ENCODE measurements around the gene PARVG. TPM values are rescaled to one million over a fixed set of nuclear protein-coding genes. Genes with fewer than 3 reads are reported as not detected.

PARVG gene
- total RNA-seq, 1 donor from 2014 or later: 3.1 TPM

GRCh38 chr22:44190381-44190976 is 9.8 kb downstream of the PARVG start:
- intact Hi-C loops (cut with DNase I): no loop called here
- no peak for ATAC-seq
- DNase-seq (ENCODE audit: missing footprints): no peak

GRCh38 chr22:44191036-44191454 is 10.3 kb downstream of the PARVG start:
- no peak for ATAC-seq
- DNase-seq (ENCODE audit: missing footprints): no peak
- intact Hi-C loops (cut with DNase I): no loop called here

- intact Hi-C loops (cut with DNase I): no loop called here
- peak; percentile 28 for ATAC-seq
- DNase-seq (ENCODE audit: missing footprints): peak; percentile 81
Observed at GRCh38 chr22:44192098-44192815, 11.5 kb downstream of the PARVG start.

GRCh38 chr22:44192816-44193534 is 12.2 kb downstream of the PARVG start:
- intact Hi-C loops (cut with DNase I): no loop called here
- ATAC-seq: no peak

GRCh38 chr22:44193535-44193891 is 12.8 kb downstream of the PARVG start:
- DNase-seq (ENCODE audit: missing footprints): no peak
- no peak for ATAC-seq

More at GRCh38 chr22:44192816-44193534, 12.2 kb downstream of the PARVG start:
- no peak for DNase-seq (ENCODE audit: missing footprints)

GRCh38 chr22:44194569-44194968 is 13.8 kb downstream of the PARVG start:
- intact Hi-C loops (cut with DNase I): no loop called here
- ATAC-seq (no peak), DNase-seq (ENCODE audit: missing footprints) (no peak)

More at GRCh38 chr22:44193535-44193891, 12.8 kb downstream of the PARVG start:
- intact Hi-C loops (cut with DNase I): no loop called here

- ATAC-seq (no peak), DNase-seq (ENCODE audit: missing footprints) (peak; percentile 32)
- intact Hi-C loops (cut with DNase I): no loop called here
Observed at GRCh38 chr22:44195189-44195871, 14.6 kb downstream of the PARVG start.

- intact Hi-C loops (cut with DNase I): no loop called here
- DNase-seq (ENCODE audit: missing footprints): peak; percentile 42
- no peak for ATAC-seq
Observed at GRCh38 chr22:44196241-44196640, 15.5 kb downstream of the PARVG start.

GRCh38 chr22:44196731-44197131 is 16.0 kb downstream of the PARVG start:
- intact Hi-C loops (cut with DNase I): no loop called here
- DNase-seq (ENCODE audit: missing footprints) (peak; percentile 37), ATAC-seq (no peak)

GRCh38 chr22:44197271-44197670 is 16.5 kb downstream of the PARVG start:
- intact Hi-C loops (cut with DNase I): no loop called here
- ATAC-seq: no peak

GRCh38 chr22:44199164-44199563 is 18.4 kb downstream of the PARVG start:
- DNase-seq (ENCODE audit: missing footprints): no peak
- intact Hi-C loops (cut with DNase I): no loop called here
- ATAC-seq: no peak

More at GRCh38 chr22:44197271-44197670, 16.5 kb downstream of the PARVG start:
- peak; percentile 6 for DNase-seq (ENCODE audit: missing footprints)

- no peak for ATAC-seq
- intact Hi-C loops (cut with DNase I): no loop called here
- peak; percentile 51 for DNase-seq (ENCODE audit: missing footprints)
Observed at GRCh38 chr22:44199866-44200265, 19.1 kb downstream of the PARVG start.

GRCh38 chr22:44200451-44200850 is 19.7 kb downstream of the PARVG start:
- DNase-seq (ENCODE audit: missing footprints) (peak; percentile 53), ATAC-seq (no peak)
- intact Hi-C loops (cut with DNase I): no loop called here

GRCh38 chr22:44200855-44201550 is 20.3 kb downstream of the PARVG start:
- ATAC-seq: no peak
- peak; percentile 57 for DNase-seq (ENCODE audit: missing footprints)
- intact Hi-C loops (cut with DNase I): no loop called here

- ATAC-seq: peak; percentile 38
- DNase-seq (ENCODE audit: missing footprints): peak; percentile 56
- intact Hi-C loops (cut with DNase I): no loop called here
Observed at GRCh38 chr22:44201665-44202064, 20.9 kb downstream of the PARVG start.

GRCh38 chr22:44202261-44202789 is 21.6 kb downstream of the PARVG start:
- DNase-seq (ENCODE audit: missing footprints) (peak; percentile 32), ATAC-seq (no peak)
- intact Hi-C loops (cut with DNase I): no loop called here

GRCh38 chr22:44203203-44203602 is 22.5 kb downstream of the PARVG start:
- DNase-seq (ENCODE audit: missing footprints) (no peak), ATAC-seq (no peak)
- intact Hi-C loops (cut with DNase I): no loop called here

- intact Hi-C loops (cut with DNase I): no loop called here
- ATAC-seq (no peak), DNase-seq (ENCODE audit: missing footprints) (peak; percentile 59)
Observed at GRCh38 chr22:44204739-44205515, 24.2 kb downstream of the PARVG start.

All from Right ventricle myocardium inferior (tissue), 1 donor.